Activated naive CD8-positive, alpha-beta T cell treated with anti-CD3 and anti-CD28 coated beads, Interleukin-2, amount 50 U/mL, for 16 hours (primary cell): ENCODE data around the gene DPY19L3.
"Not testable (repeated sequence)": the region's sequence is repeated elsewhere in the genome, so short reads cannot be mapped to it uniquely, and the experiment has no call there.

Experiments used
- DNase-seq: peaks from one replicate; pipeline ENCODE4 v3.0.0-alpha.2; 2020; ENCODE audit warnings: low read depth, low spot score

DPY19L3 gene

DNA sequence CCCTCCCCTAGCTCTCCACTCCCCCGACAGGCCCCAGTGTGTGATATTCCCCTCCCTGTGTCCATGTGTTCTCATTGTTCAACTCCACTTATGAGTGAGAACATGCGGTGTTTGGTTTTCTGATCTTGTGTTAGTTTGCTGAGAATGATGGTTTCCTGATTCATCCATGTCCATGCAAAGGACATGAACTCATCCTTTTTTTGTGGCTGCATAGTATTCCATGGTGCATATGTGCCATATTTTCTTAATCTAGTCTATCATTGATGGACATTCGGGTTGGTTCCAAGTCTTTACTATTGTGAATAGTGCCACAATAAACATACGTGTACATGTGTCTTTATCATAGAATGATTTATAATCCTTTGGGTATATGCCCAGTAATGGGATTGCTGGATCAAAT is 106.9 kb downstream of the DPY19L3 start:
- not testable (repeated sequence) for DNase-seq

DNA sequence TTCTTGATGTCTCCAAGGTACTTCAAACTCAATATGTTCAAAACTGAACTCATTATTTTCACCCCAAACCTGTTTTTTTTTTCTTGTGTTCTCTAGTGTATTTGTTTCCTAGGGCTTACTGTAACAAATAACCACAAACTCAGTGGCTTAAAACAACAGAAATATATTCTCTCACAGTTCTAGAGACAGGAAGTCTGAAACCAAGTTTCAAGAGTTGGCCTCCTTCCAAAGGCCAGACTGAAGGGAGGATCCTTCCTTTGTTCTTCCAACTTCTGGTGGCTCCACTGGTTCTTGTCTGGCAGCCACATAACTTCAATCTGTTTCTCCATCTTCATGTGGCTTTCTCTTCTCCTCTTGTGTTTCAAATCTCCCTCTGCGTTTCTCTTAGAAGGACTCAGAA is 113.5 kb downstream of the DPY19L3 start:
- DNase-seq, result no peak

DNA sequence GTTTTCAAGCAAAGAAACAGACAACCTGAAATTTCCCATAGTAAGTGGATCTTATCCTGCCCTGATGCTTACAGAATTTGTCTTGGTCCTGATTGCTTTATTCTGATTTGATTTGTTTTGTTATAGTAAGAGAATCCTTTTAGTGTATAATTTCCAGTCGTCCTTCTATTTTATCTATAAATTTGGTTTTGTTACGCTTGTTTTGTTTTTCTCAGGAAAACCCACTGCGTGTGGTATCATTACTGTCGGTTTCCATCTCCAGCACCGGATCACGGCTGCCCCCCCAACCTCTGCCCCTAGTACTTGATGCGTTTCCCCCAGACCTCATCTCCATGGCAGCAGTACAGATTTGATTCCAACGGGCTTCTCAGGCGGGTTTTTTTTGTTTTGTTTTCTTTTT is 117.4 kb downstream of the DPY19L3 start:
- DNase-seq, result no peak

DNA sequence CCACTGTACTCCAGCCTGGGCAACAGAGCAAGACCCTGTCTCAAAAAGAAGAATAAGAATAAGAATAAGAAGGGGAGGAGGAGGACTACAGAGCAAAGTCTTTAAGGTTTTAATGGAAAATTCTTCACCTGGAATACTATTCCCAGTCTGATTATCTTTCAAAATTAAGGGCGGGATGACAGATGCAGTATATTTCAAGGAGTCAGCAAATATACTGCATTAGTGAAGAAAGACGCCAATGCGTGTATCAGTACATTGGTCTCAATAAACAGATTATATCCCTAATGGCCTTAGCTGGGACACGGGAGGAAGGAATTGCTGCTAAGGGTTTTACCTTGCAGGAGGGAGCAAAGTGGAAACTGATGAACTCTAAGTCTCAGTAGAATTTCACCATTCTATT is 121.3 kb downstream of the DPY19L3 start:
- DNase-seq, result no peak

DNA sequence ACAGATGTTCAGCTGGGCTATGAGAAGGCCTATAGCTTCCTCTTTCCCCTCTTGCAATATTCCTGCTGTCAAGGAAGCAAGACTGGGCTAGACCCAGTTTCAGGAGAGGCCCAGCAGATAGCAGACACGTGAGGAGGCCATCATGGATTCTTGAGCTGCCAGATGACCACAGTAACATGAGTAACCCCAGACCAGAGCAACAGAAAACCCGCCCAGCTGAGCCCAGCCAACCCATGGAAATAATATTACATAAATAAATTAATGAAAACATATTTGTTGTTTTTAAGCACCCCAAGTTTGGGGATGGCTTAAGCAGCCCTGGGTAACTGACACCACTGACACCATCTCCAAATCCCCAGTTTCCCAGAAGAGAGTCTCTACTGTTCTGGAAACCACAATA is 125.2 kb downstream of the DPY19L3 start:
- DNase-seq, result no peak

DNA sequence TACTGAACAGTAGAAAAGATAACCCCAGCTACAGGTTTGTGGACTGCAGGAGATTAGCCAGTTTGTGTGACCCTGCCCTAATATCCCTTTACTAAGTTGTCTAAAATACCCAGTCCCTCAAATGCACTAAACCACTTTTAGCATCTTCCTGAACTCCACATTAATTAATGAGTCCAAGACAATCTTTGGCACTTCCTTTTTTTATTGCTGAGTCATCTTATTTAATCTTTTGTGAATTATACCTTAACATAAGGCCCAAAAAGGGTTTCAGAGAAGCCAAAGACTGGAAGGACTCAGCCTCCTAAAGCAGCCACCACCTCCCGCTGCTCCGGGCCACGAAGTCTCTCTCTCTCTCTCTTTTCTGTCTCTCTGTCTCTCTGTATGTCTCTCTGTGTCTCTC is 126.7 kb downstream of the DPY19L3 start:
- no peak for DNase-seq
